ENCODE measurements around the gene WRNIP1.

- TF ChIP-seq, protein P1, sequence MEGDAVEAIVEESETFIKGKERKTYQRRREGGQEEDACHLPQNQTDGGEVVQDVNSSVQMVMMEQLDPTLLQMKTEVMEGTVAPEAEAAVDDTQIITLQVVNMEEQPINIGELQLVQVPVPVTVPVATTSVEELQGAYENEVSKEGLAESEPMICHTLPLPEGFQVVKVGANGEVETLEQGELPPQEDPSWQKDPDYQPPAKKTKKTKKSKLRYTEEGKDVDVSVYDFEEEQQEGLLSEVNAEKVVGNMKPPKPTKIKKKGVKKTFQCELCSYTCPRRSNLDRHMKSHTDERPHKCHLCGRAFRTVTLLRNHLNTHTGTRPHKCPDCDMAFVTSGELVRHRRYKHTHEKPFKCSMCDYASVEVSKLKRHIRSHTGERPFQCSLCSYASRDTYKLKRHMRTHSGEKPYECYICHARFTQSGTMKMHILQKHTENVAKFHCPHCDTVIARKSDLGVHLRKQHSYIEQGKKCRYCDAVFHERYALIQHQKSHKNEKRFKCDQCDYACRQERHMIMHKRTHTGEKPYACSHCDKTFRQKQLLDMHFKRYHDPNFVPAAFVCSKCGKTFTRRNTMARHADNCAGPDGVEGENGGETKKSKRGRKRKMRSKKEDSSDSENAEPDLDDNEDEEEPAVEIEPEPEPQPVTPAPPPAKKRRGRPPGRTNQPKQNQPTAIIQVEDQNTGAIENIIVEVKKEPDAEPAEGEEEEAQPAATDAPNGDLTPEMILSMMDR (IDR thresholded peaks at IDR 0.05 in 4 of 5, conservative IDR thresholded peaks at IDR 0.05 in 1 of 5), result no peak
- TF ChIP-seq POLR2A (IDR thresholded peaks at IDR 0.05), result no peak
Observed at GRCh38 chr6:2737885-2738284, 27.3 kb upstream of the WRNIP1 start.

All from gastrocnemius medialis (tissue), 4 donors.